GM13976 (cell line): ENCODE results near the gene CGRRF1.

ENCODE experiments used
- DNase-seq: peaks from one replicate; pipeline ENCODE4 v3.0.0; 2012; ENCODE audit warnings: low spot score
- CTCF ChIP-seq: IDR thresholded peaks from 2 replicates; pipeline ENCODE4 v1.5.1; 2012; ENCODE audit warnings: borderline replicate concordance, mild to moderate bottlenecking; ENCODE audit not compliant: insufficient read depth; ENCODE audit errors: extremely low read depth, missing control alignments, control extremely low read depth
- in situ Hi-C: fragments of 300-500 bp; cut with MboI; formaldehyde crosslinking; loops from one replicate; pipeline ENCODE4 v1.12.0; 2022; ENCODE audit warnings: low sequenced_read_pairs, mixed read lengths, inconsistent platforms; ENCODE audit not compliant: unreplicated experiment

Gene CGRRF1

GRCh38 chr14:54550514-54550913 lies 40.8 kb downstream of the CGRRF1 start:
- TF ChIP-seq CTCF: no peak
- in situ Hi-C loops: no loop called here
- no peak for DNase-seq

DNA sequence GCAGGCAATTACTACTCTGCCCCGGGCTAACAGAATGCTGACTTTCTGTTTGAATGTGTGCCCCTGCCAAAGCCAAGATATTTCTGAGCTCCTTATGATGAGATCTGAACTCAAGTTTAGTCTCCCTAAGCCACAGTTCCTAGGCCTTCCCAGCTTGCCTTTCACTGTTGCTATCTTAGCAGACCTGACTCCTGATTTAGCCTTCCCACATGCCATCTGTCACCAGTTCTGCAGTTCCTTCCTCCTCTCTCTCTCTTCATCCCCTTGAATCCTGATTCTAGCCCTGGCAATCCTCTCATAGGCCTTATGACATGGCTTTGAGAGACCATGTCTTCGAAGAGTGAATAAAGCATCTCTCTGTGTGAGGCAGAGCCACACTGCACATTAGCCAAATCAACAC lies 44.7 kb downstream of the CGRRF1 start:
- no peak for DNase-seq
- in situ Hi-C loops: no loop called here
- no peak for TF ChIP-seq CTCF

DNA sequence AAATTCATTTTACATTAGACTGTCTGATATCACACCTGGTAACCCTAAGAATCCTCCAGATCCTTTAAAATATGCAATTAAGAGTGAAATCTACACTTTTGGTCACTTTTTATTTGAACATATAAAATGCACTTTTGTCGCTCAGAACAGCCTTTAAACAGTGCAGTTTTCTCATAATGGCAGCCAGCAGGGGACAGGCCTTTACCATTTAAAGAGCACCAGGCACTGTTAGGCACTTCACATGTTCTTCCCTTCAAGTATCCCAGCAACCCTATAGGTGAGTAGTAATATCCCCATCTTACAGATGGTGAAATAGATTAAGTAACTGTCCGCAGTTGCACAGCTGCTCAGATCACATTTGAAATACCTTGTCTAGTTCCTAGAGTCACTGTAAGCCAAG lies 45.9 kb downstream of the CGRRF1 start:
- TF ChIP-seq CTCF: no peak
- in situ Hi-C loops: no loop called here
- DNase-seq: no peak

GRCh38 chr14:54556535-54556934 lies 46.8 kb downstream of the CGRRF1 start:
- no peak for DNase-seq
- in situ Hi-C loops: no loop called here
- TF ChIP-seq CTCF: no peak

DNA sequence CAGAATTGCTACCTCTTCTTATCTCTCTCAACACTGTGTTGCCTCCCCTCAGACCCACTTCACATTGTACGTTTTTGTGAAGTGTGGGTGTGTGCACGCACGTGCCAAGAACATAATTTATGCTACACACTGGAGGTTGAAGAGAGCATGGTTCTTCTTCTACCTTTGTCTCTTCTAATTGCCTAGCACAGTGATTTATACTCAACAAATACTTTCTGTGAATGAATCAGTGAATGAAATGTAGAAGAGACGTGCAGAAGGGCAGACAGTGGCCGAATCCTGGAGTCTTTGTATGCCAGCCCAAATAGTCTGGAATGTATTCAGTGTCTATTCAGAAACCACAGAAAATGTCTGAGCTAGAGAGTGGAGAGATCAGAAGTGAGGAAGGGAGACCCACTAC lies 52.6 kb downstream of the CGRRF1 start:
- no peak for DNase-seq
- TF ChIP-seq CTCF: no peak
- in situ Hi-C loops: no loop called here

DNA sequence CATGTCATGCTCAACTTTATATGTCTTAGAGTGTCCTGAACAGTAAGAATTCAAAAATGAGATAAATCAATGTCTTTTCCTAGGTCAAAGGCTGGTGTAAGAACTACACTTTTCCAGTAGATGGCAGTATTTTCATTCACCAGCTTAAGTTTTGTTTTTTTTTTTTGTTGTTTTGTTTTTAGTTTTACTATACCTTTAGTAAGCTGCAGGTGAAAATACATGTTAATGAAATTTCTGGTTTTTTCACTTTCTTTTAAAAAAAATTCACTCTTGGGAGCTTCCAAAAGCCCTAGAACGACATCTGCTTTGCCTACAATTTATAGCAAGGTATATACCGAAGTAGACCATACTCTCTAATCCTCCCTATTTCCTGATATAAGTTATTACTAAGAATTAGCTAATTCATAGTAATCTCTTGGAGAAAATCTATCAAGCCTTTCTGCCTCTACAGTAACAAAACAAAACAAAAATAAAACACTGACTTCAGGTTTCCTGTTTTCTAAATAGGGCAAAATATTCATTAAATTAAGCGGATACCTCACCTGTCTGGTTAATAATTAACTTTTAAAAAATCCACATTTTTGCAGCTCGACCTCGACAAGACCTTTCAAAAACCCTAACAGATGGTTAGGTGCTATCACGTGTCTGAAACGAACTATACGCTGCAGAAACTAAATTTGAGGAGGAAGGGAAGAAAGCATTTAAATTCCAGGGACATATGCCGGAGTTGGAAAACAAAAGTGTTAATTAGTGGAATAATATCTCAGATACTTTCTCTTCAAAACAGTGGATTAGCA lies 54.6 kb downstream of the CGRRF1 start:
- DNase-seq: peak; percentile 38
- in situ Hi-C loops: no loop called here
- TF ChIP-seq CTCF: peak; percentile 44
